Breast epithelium (tissue), 3 donors: Measurements from ENCODE around the gene CD302.

ENCODE experiments used
- CTCF ChIP-seq, 3 donors: fragments of 450-650 bp; IDR thresholded peaks; one replicate each; pipeline ENCODE4 v1.5.1; 2016 to 2017; ENCODE audit warnings: antibody characterized with exemption in 3 of 3, mild to moderate bottlenecking in 3 of 3, moderate library complexity in 3 of 3
- POLR2A ChIP-seq: fragments of 450-650 bp; IDR thresholded peaks from one replicate; pipeline ENCODE4 v1.6.1; 2016; ENCODE audit warnings: antibody characterized with exemption, mild to moderate bottlenecking, moderate library complexity
- POLR2AphosphoS5 ChIP-seq, 3 donors: sonication (generic); formaldehyde crosslinking; IDR thresholded peaks; one replicate each; pipeline ENCODE4 v1.6.1; 2017; ENCODE audit warnings: antibody characterized with exemption in 3 of 3

GRCh38 chr2:159748089-159748488 lies 49.9 kb downstream of the CD302 start:
- no peak for TF ChIP-seq CTCF (IDR thresholded peaks at IDR 0.05)
- no peak for TF ChIP-seq POLR2AphosphoS5 (IDR thresholded peaks at IDR 0.05)
- no peak for TF ChIP-seq POLR2A
